Cerebellar cortex (tissue), 1 donor: ENCODE data around the gene COL23A1.

Experiments
- DNase-seq: peaks from one replicate; pipeline ENCODE4 v3.0.0-alpha.2; 2015; ENCODE audit warnings: low spot score

COL23A1 gene

GRCh38 chr5:178222292-178222691 is 367.9 kb downstream of the COL23A1 start:
- DNase-seq = no peak

- DNase-seq = no peak
Measured at GRCh38 chr5:178221853-178222252, 368.3 kb downstream of the COL23A1 start.

- no peak for DNase-seq
Measured at GRCh38 chr5:178221282-178221681, 368.9 kb downstream of the COL23A1 start.

- DNase-seq = no peak
Measured at GRCh38 chr5:178218827-178219226, 371.4 kb downstream of the COL23A1 start.

GRCh38 chr5:178218237-178218776 is 371.9 kb downstream of the COL23A1 start:
- DNase-seq = no peak

- DNase-seq = no peak
Measured at GRCh38 chr5:178216779-178217178, 373.4 kb downstream of the COL23A1 start.

- DNase-seq = no peak
Measured at GRCh38 chr5:178216088-178216534, 374.1 kb downstream of the COL23A1 start.

GRCh38 chr5:178215280-178216002 is 374.8 kb downstream of the COL23A1 start:
- no peak for DNase-seq

- DNase-seq = no peak
Measured at GRCh38 chr5:178214160-178214803, 375.9 kb downstream of the COL23A1 start.

GRCh38 chr5:178213748-178214151 is 376.4 kb downstream of the COL23A1 start:
- no peak for DNase-seq

- no peak for DNase-seq
Measured at GRCh38 chr5:178213003-178213461, 377.2 kb downstream of the COL23A1 start.

- no peak for DNase-seq
Measured at GRCh38 chr5:178212241-178213002, 377.8 kb downstream of the COL23A1 start.

GRCh38 chr5:178211095-178212048 is 378.8 kb downstream of the COL23A1 start:
- no peak for DNase-seq

- DNase-seq = no peak
Measured at GRCh38 chr5:178210686-178211085, 379.5 kb downstream of the COL23A1 start.

- no peak for DNase-seq
Measured at GRCh38 chr5:178210073-178210535, 380.1 kb downstream of the COL23A1 start.

- no peak for DNase-seq
Measured at GRCh38 chr5:178209334-178210072, 380.7 kb downstream of the COL23A1 start.

- no peak for DNase-seq
Measured at GRCh38 chr5:178208540-178209227, 381.5 kb downstream of the COL23A1 start.

GRCh38 chr5:178207917-178208280 is 382.3 kb downstream of the COL23A1 start:
- no peak for DNase-seq

GRCh38 chr5:178207183-178207916 is 382.8 kb downstream of the COL23A1 start:
- DNase-seq = peak; percentile 78
